Measurements from ENCODE around the gene AK3. TPM values are rescaled to one million over a fixed set of nuclear protein-coding genes. Genes with fewer than 3 reads are reported as not detected.

The AK3 gene
- total and polyA plus RNA-seq, 5 donors from 2014 or later = 21.7 to 47.3 (median 42.2) TPM

DNA sequence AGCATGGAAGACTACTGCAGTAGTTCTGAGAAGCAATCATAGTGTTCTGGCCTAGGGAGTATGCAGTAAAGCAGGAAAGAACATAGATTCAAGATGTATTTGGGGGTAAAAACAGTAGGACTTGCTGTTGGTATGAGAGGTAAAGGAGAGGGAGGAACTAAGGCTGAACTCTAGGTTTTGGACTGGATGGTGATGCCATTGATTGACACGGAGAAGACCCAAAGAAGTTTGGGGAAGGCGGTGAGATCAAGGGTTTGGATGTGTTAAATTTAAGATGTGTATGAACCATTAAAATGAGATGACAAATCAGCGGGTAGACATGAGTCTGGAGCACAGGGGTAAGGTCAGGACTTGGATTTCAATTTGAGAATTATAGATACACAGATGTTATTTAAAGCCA lies 63.6 kb downstream of the AK3 start:
- H3K27ac ChIP-seq (ENCODE audit: insufficient read depth, low read length, poor library complexity, severe bottlenecking) = no peak overlapping the region
- peaks cover 23% of the 10 kb centered on the region for H3K4me1 ChIP-seq (ENCODE audit: control insufficient read depth, insufficient read depth, low read length, poor library complexity, severe bottlenecking)
- Mint-ChIP-seq H3K4me3 (no peak overlapping the region), H3K27ac (no peak overlapping the region), H3K9me3 (peaks cover 0 to 1% (median 0%) of the 10 kb centered on the region in 7 donors), H3K4me1 (peaks cover 0 to 5% (median 3%) of the 10 kb centered on the region in 4 donors), H3K27me3 (peaks cover 6% of the 10 kb centered on the region), H3K36me3 (peaks cover 4% of the 10 kb centered on the region)
- no peak for ATAC-seq (ENCODE audit: low read depth in 2 of 2)
- H3K9me3 ChIP-seq (ENCODE audit: control insufficient read depth in 2 of 2, low read length in 2 of 2) = no peaks in the 10 kb centered on the region
- H3K4me3 ChIP-seq (ENCODE audit: low read depth, low read length) = no peak overlapping the region
- H3K27me3 ChIP-seq (ENCODE audit: control insufficient read depth, insufficient read depth, low read length) = no peaks in the 10 kb centered on the region
- no peak for DNase-seq
- H3K36me3 ChIP-seq (ENCODE audit: control insufficient read depth, insufficient read depth, low read length) = no peaks in the 10 kb centered on the region

DNA sequence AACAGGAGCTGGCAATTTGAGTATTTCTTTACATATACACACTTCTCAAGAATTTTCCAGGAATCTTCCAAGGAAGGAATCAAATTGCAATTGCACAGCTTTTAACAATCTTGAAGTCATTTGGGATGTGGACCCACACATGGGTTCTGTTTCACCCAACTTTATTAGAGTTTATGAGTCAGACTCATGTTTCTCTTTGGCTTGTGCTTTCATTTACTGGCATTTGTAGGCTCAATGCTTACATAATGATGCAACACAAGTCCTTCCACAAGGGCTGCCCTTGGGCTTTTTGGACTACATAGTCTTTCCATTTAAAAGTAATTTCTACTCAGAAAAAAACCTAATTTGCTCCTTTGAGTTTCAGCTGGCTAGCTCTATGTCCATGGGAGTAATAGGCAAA lies 66.2 kb downstream of the AK3 start:
- H3K9me3 Mint-ChIP-seq = peaks cover 0 to 1% (median 0%) of the 10 kb centered on the region in 7 donors
- Histone ChIP-seq H3K27me3 (ENCODE audit: control insufficient read depth, insufficient read depth, low read length) (no peaks in the 10 kb centered on the region), H3K4me3 (ENCODE audit: low read depth, low read length) (no peak overlapping the region)

DNA sequence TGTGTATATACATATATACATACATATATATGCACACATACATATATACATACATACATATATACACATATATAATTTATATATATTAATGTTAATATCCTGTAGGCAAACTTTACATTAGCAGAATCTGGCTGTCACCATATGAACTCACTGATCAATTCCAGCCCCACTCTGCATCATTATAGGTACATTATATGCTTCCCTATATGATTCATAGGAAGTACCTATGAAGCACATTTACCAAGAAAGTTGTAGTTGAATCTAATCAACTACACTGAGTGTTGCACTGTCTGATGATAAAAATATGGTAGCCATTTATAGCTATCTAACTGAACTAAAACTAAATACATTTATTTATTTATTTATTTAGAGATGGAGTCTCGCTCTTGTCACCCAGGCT lies 69.3 kb downstream of the AK3 start:
- DNase-seq = no peak
- H3K27me3 ChIP-seq (ENCODE audit: control insufficient read depth, insufficient read depth, low read length) = peaks cover 3% of the 10 kb centered on the region
- no peaks in the 10 kb centered on the region for H3K36me3 ChIP-seq (ENCODE audit: control insufficient read depth, insufficient read depth, low read length)
- peaks cover 8 to 21% (median 15%) of the 10 kb centered on the region in 4 donors for H3K4me1 Mint-ChIP-seq
- peaks cover 12% of the 10 kb centered on the region for H3K4me1 ChIP-seq (ENCODE audit: control insufficient read depth, insufficient read depth, low read length, poor library complexity, severe bottlenecking)
- no peak overlapping the region for H3K4me3 ChIP-seq (ENCODE audit: low read depth, low read length)
- H3K9me3 ChIP-seq (ENCODE audit: control insufficient read depth in 2 of 2, low read length in 2 of 2) = no peaks in the 10 kb centered on the region
- H3K36me3 Mint-ChIP-seq = peaks cover 4% of the 10 kb centered on the region
- ATAC-seq (ENCODE audit: low read depth in 2 of 2) = no peak
- peaks cover 0 to 1% (median 0%) of the 10 kb centered on the region in 7 donors for H3K9me3 Mint-ChIP-seq
- H3K4me3 Mint-ChIP-seq = no peak overlapping the region
- no peak overlapping the region for H3K27ac Mint-ChIP-seq
- H3K27ac ChIP-seq (ENCODE audit: insufficient read depth, low read length, poor library complexity, severe bottlenecking) = no peak overlapping the region
- peaks cover 6% of the 10 kb centered on the region for H3K27me3 Mint-ChIP-seq

More for the DNA sequence above, 66.2 kb downstream of the AK3 start:
- peaks cover 0 to 4% (median 1%) of the 10 kb centered on the region in 4 donors for H3K4me1 Mint-ChIP-seq
- no peaks in the 10 kb centered on the region for H3K36me3 ChIP-seq (ENCODE audit: control insufficient read depth, insufficient read depth, low read length)
- DNase-seq (no peak), ATAC-seq (ENCODE audit: low read depth in 2 of 2) (no peak)
- no peaks in the 10 kb centered on the region for H3K9me3 ChIP-seq (ENCODE audit: control insufficient read depth in 2 of 2, low read length in 2 of 2)
- H3K4me3 Mint-ChIP-seq = no peak overlapping the region
- H3K27me3 Mint-ChIP-seq = peaks cover 6% of the 10 kb centered on the region
- H3K4me1 ChIP-seq (ENCODE audit: control insufficient read depth, insufficient read depth, low read length, poor library complexity, severe bottlenecking) = peaks cover 8% of the 10 kb centered on the region
- no peak overlapping the region for H3K27ac ChIP-seq (ENCODE audit: insufficient read depth, low read length, poor library complexity, severe bottlenecking)
- peaks cover 4% of the 10 kb centered on the region for H3K36me3 Mint-ChIP-seq
- no peak overlapping the region for H3K27ac Mint-ChIP-seq

DNA sequence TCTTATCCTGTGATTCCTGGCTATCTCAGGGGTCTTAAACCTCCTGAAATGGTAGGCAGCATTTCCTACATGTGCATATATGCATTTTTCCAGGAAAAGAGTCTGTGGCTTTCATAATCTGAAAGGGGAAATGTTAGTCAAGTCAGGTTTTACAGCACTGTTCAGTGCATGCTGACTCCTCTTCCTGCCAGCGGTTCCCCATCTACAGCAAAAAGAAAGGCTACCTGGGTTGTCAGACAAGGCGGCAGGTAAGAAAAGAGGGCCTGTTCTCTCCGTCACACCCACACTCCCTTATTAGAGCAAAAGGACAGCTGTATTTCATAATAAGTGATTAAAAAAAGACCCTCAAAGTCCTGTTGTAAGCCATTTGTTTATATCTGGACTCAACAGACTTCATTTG lies 70.4 kb downstream of the AK3 start:
- Mint-ChIP-seq H3K27me3 (peaks cover 6% of the 10 kb centered on the region), H3K9me3 (peaks cover 0 to 1% (median 0%) of the 10 kb centered on the region in 7 donors), H3K4me1 (peaks cover 17 to 31% (median 26%) of the 10 kb centered on the region in 4 donors), H3K4me3 (no peak overlapping the region), H3K27ac (peak overlapping the region in 1 of 3 donors; percentile 17), H3K36me3 (peaks cover under 1% of the 10 kb centered on the region)
- no peak for DNase-seq
- no peak overlapping the region for H3K4me3 ChIP-seq (ENCODE audit: low read depth, low read length)
- H3K27ac ChIP-seq (ENCODE audit: insufficient read depth, low read length, poor library complexity, severe bottlenecking) = no peak overlapping the region
- H3K27me3 ChIP-seq (ENCODE audit: control insufficient read depth, insufficient read depth, low read length) = peaks cover 3% of the 10 kb centered on the region
- no peaks in the 10 kb centered on the region for H3K36me3 ChIP-seq (ENCODE audit: control insufficient read depth, insufficient read depth, low read length)
- H3K9me3 ChIP-seq (ENCODE audit: control insufficient read depth in 2 of 2, low read length in 2 of 2) = no peaks in the 10 kb centered on the region
- peaks cover 23% of the 10 kb centered on the region for H3K4me1 ChIP-seq (ENCODE audit: control insufficient read depth, insufficient read depth, low read length, poor library complexity, severe bottlenecking)
- ATAC-seq (ENCODE audit: low read depth in 2 of 2) = no peak

GRCh38 chr9:4669890-4670289 lies 71.1 kb downstream of the AK3 start:
- Mint-ChIP-seq H3K9me3 (no peaks in the 10 kb centered on the region), H3K27me3 (peaks cover 6% of the 10 kb centered on the region), H3K4me1 (peaks cover 16 to 38% (median 33%) of the 10 kb centered on the region in 4 donors), H3K27ac (peak overlapping the region in 2 of 3 donors; percentile 17 to 26), H3K36me3 (no peaks in the 10 kb centered on the region), H3K4me3 (no peak overlapping the region)
- Histone ChIP-seq H3K4me1 (ENCODE audit: control insufficient read depth, insufficient read depth, low read length, poor library complexity, severe bottlenecking) (peaks cover 30% of the 10 kb centered on the region), H3K27me3 (ENCODE audit: control insufficient read depth, insufficient read depth, low read length) (peaks cover 3% of the 10 kb centered on the region), H3K36me3 (ENCODE audit: control insufficient read depth, insufficient read depth, low read length) (no peaks in the 10 kb centered on the region), H3K4me3 (ENCODE audit: low read depth, low read length) (no peak overlapping the region), H3K9me3 (ENCODE audit: control insufficient read depth in 2 of 2, low read length in 2 of 2) (no peaks in the 10 kb centered on the region), H3K27ac (ENCODE audit: insufficient read depth, low read length, poor library complexity, severe bottlenecking) (no peak overlapping the region)
- DNase-seq (no peak), ATAC-seq (ENCODE audit: low read depth in 2 of 2) (no peak)

GRCh38 chr9:4668604-4669003 lies 72.4 kb downstream of the AK3 start:
- no peak for ATAC-seq (ENCODE audit: low read depth in 2 of 2)
- no peak overlapping the region for H3K4me3 ChIP-seq (ENCODE audit: low read depth, low read length)

GRCh38 chr9:4667681-4668080 lies 73.3 kb downstream of the AK3 start:
- H3K4me1 ChIP-seq (ENCODE audit: control insufficient read depth, insufficient read depth, low read length, poor library complexity, severe bottlenecking) = peaks cover 53% of the 10 kb centered on the region
- no peaks in the 10 kb centered on the region for H3K36me3 ChIP-seq (ENCODE audit: control insufficient read depth, insufficient read depth, low read length)
- H3K27me3 ChIP-seq (ENCODE audit: control insufficient read depth, insufficient read depth, low read length) = peaks cover 3% of the 10 kb centered on the region
- DNase-seq = peak in 2 of 3 donors; percentile 58 to 60
- H3K27ac ChIP-seq (ENCODE audit: insufficient read depth, low read length, poor library complexity, severe bottlenecking) = no peak overlapping the region
- Mint-ChIP-seq H3K36me3 (no peaks in the 10 kb centered on the region), H3K9me3 (no peaks in the 10 kb centered on the region), H3K4me1 (peaks cover 34 to 59% (median 53%) of the 10 kb centered on the region in 4 donors), H3K4me3 (peak overlapping the region; percentile 46 to 100 (median 68)), H3K27ac (peak overlapping the region; percentile 82 to 98 (median 84)), H3K27me3 (no peaks in the 10 kb centered on the region)
- ATAC-seq (ENCODE audit: low read depth in 2 of 2) = peak; percentile 80
- no peaks in the 10 kb centered on the region for H3K9me3 ChIP-seq (ENCODE audit: control insufficient read depth in 2 of 2, low read length in 2 of 2)
- peak overlapping the region; percentile 87 for H3K4me3 ChIP-seq (ENCODE audit: low read depth, low read length)

More at GRCh38 chr9:4668604-4669003, 72.4 kb downstream of the AK3 start:
- Mint-ChIP-seq H3K27ac (peak overlapping the region in 2 of 3 donors; percentile 71 to 80), H3K36me3 (no peaks in the 10 kb centered on the region), H3K27me3 (peaks cover 4% of the 10 kb centered on the region), H3K4me1 (peaks cover 27 to 50% (median 46%) of the 10 kb centered on the region in 4 donors), H3K4me3 (no peak overlapping the region), H3K9me3 (no peaks in the 10 kb centered on the region)
- Histone ChIP-seq H3K36me3 (ENCODE audit: control insufficient read depth, insufficient read depth, low read length) (no peaks in the 10 kb centered on the region), H3K4me1 (ENCODE audit: control insufficient read depth, insufficient read depth, low read length, poor library complexity, severe bottlenecking) (peaks cover 43% of the 10 kb centered on the region), H3K27ac (ENCODE audit: insufficient read depth, low read length, poor library complexity, severe bottlenecking) (no peak overlapping the region), H3K27me3 (ENCODE audit: control insufficient read depth, insufficient read depth, low read length) (peaks cover 3% of the 10 kb centered on the region), H3K9me3 (ENCODE audit: control insufficient read depth in 2 of 2, low read length in 2 of 2) (no peaks in the 10 kb centered on the region)
- DNase-seq = no peak

DNA sequence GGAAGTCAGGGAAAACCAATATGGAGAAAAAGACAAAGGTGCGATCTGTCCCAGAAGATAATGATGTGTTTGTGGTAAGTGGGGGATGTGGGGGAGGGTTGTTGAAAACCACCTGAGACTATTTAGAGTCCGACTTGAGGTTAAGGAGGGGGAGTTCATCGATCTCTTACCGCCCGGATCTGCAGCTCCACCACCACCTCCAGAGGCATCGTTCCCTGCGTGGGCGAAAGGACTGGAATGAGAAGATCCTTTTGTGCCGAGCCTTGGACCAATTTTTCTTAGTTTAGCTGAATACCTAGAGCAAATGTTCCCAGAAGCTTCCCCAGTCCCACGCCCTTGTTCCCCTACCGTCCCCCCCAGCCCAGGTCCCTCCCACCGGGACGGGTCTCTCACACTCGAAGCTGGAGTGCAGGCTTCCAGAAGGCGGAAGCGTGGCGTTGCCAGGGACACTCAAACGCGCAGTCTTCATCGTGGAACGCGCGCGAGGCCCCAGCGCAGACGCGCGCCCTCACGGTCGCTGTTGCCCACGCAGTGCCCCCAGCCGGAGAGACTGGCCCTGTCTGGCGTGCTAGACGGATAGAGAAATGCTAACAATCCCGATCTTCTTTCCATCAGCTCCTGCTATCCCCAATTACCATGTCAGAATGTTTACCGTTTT lies 74.8 kb downstream of the AK3 start, which contains the start of gene SPATA6L:
TSS of gene SPATA6L (minus strand) at position 439 of the 658 bp plus-strand sequence. CDS start at position 209, 230 bp downstream.
- ATAC-seq (ENCODE audit: low read depth in 2 of 2) (peak; percentile 35 to 41), DNase-seq (peak; percentile 31 to 46 (median 38))
- H3K4me3 Mint-ChIP-seq = peak within 1 kb of the TSS; percentile 91 to 100 (median 96)
- peaks cover 43 to 68% (median 63%) of the 10 kb centered on the region in 4 donors for H3K4me1 Mint-ChIP-seq
- Histone ChIP-seq H3K4me1 (ENCODE audit: control insufficient read depth, insufficient read depth, low read length, poor library complexity, severe bottlenecking) (peaks cover 62% of the 10 kb centered on the region), H3K4me3 (ENCODE audit: low read depth, low read length) (peak within 1 kb of the TSS; percentile 87), H3K27me3 (ENCODE audit: control insufficient read depth, insufficient read depth, low read length) (peaks cover 3% of the 10 kb centered on the region), H3K36me3 (ENCODE audit: control insufficient read depth, insufficient read depth, low read length) (no peaks in the 10 kb centered on the region), H3K9me3 (ENCODE audit: control insufficient read depth in 2 of 2, low read length in 2 of 2) (no peaks in the 10 kb centered on the region), H3K27ac (ENCODE audit: insufficient read depth, low read length, poor library complexity, severe bottlenecking) (peak within 1 kb of the TSS; percentile 44)
- H3K36me3 Mint-ChIP-seq = no peaks in the 10 kb centered on the region
- H3K9me3 Mint-ChIP-seq = no peaks in the 10 kb centered on the region
- peak within 1 kb of the TSS; percentile 94 to 98 (median 95) for H3K27ac Mint-ChIP-seq
- no peaks in the 10 kb centered on the region for H3K27me3 Mint-ChIP-seq
